SHP77 (cell line): ENCODE data around the gene FAXC.
"Not testable (repeated sequence)": the region's sequence is repeated elsewhere in the genome, so short reads cannot be mapped to it uniquely, and the experiment has no call there.

Experiments used
- DNase-seq, 2 experiments: peaks; one replicate each; lab custom pipeline; 2025; lab: John Stamatoyannopoulos, UW

FAXC gene

GRCh38 chr6:99285881-99286280, 63.6 kb downstream of the FAXC start:
- no peak for DNase-seq

GRCh38 chr6:99282479-99283062, 66.9 kb downstream of the FAXC start:
- DNase-seq = no peak

DNA sequence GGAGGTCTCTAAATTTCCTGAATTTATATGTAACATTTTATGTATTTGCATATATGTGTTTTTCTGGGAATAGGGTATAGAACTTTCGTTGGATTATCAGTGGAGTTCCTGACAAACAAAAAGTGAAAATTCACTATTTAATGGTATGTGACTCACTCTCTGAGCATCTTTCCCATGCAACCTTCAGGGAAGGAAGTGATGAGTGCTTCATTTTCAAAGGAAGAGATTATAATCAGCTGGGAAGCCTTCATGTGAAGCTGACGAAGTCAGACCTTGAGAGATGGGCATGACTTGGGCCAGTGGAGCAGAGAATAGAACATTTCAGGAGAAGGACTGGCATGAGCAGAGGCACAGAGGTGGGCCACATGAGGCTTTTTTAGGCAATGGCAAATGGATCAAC, 72.7 kb downstream of the FAXC start:
- no peak for DNase-seq

GRCh38 chr6:99270826-99271225, 78.6 kb downstream of the FAXC start:
- no peak for DNase-seq

DNA sequence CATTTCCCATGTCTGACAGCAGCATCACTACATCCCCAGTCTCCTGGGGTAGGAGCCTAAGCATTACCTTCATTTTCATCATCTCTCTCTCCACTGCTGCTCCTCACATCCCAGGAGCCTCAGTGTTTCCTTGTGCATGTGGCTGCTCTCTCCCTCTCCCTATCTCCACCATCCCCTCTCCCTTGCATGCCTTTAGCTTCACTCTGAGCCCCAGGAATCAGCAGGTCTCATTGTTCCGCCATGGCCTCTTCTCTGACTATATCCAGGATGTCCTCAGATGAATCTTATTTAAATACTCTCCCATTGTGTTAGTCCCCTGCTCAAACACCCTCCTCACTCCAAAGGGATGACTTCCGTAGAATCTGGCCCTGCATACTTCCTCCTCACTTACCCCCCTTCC, 79.4 kb downstream of the FAXC start:
- no peak for DNase-seq

- no peak for DNase-seq
Measured at GRCh38 chr6:99269207-99269606, 80.3 kb downstream of the FAXC start.

DNA sequence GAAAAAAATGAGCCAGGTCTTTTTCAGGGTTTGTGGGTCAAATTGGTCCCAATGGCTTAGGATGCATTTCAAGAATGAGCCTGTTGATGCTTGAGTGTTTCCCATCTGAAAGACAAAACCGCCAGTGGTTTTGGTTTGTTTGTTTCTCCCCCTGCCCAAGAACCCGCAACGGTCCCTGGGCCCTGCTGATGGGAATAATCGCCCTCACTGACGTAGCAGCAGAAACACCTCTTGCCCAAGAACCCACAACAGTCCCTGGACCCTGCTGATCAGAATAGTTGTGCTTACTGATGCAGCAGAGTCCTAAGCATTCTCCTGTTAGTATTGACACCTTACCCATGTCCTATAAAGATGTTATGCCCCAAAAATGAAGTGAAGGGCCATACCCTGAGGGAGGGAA, 82.5 kb downstream of the FAXC start:
- DNase-seq = not testable (repeated sequence)

DNA sequence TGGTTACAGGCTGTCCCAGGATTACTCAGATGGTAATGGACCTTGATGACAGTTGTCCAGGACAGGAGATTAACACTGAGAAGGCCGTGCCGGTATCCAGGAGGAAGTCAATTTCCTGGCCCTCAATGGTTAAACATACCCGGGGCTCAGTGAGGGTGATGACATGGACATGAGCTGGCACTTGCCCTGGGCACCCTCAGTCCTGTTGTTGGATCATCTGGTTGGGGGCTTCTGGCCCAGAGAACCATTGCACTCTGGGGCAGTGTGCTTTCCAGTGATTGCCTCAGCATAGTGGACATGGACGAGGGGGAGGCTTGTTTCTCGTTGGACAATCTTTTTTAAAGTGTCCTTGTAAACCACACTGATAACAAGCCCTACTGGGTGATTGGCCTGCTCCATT, 84.0 kb downstream of the FAXC start:
- not testable (repeated sequence) for DNase-seq

DNA sequence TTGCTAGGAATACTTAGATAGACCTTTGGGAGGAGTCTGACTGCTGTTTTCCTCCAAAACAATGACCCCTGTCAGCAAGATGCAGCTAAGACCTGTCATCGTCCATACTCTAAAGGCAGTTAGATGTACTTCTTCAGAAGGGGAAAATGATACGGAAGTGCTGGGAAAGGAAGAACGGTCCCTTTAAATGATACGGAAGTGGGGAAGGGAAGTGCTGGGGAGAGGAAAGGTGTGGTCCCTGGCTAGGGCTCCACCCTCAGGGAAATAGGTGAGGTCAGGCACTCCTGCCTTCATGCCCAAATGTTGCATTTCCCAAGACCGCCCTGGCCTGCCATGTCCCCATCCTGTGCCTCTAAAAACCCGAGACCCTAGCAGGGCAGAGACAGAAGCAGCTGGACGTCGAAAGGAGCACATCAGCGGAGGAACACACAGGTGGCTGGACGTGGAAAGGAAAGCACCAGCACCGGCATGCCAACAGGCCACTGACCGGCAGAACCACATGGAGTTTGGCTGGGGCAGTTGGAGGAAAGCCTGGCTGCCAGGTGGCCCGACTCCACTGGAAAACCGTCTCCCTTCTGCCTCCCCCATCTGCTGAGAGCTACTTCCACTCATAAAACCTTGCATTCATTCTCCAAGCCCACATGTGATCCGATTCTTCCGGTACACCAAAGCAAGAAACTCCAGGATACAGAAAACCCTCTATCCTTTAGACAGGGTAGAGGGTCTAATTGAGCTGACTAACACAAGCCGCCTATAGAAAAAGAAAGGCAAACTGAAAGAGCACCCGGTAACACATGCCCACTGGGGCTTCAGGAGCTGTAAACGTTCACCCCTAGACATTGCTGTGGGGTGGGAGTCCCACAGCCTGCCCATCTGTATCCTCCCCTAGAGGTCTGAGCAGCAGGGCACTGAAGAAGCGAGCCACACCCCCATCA, 94.6 kb downstream of the FAXC start:
- no peak for DNase-seq

GRCh38 chr6:99253271-99253670, 96.2 kb downstream of the FAXC start:
- no peak for DNase-seq

DNA sequence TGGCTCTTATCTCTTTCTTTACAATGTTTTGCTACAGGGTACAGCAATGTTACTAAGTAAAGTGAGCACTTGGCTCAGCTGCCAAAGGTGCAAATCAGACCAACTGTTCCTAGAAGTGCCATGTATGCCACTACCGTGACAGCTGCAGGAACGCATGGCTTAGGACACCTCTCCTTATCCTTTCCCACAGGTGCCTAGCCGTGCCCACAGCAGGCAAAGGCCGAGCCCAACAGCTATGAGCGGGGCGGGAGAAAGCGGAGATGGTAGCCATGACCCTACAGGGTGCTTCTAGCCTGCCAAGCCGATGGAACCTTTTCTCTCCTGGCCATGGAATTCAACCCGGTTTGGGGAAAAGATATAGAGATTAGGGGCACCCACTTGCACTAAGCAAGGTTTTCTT, 97.1 kb downstream of the FAXC start:
- no peak for DNase-seq

DNA sequence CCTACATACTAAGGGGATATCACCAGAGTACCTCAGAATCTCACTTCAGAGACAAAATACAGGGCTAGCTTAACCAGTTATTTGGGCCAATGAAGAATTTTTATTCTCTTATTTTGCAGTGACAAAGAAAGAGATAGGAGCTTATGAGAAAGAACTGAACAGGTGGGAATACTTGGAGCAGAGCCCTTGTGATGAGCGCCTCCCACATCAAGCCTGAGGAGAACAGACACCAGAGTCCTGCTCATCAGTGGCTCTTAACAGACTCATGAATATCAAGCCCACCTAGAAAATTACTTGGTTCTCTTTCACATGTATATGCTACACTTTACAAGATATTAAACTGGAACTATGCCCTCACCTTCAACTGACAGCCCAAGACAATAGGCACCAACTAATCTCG, 99.0 kb downstream of the FAXC start:
- DNase-seq = no peak

GRCh38 chr6:99246602-99247001, 102.9 kb downstream of the FAXC start:
- no peak for DNase-seq

GRCh38 chr6:99241905-99242534, 107.5 kb downstream of the FAXC start:
- DNase-seq = peak; percentile 4 to 10

DNA sequence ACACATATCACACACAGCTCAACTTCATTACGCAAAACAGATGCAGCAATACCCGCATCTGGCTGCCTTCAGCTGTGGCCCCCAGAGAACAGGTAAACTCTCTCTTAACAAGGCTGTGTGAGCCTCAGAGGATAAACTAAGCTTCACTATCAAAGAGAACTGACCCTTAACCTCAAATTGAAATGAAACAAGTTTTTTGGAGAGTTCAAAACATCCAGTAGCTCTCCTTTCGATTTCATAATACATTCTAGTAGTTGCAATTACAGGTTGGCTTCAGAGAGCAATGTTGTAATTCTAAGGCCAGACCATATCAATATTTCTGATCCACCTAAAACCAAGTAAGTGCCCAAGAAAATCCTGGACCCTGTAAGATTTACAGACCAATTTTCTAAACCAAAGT, 113.5 kb downstream of the FAXC start:
- no peak for DNase-seq

- DNase-seq = no peak
Measured at GRCh38 chr6:99233219-99233618, 116.3 kb downstream of the FAXC start.

GRCh38 chr6:99232056-99232455, 117.4 kb downstream of the FAXC start:
- no peak for DNase-seq

GRCh38 chr6:99225172-99225571, 124.3 kb downstream of the FAXC start:
- no peak for DNase-seq
